NCI-H748 (cell line): ENCODE results near the gene NXN.

Experiments used
- DNase-seq: peaks from one replicate; lab custom pipeline; 2025; ENCODE audit not compliant: unreplicated experiment; lab: John Stamatoyannopoulos, UW

NXN gene

DNA sequence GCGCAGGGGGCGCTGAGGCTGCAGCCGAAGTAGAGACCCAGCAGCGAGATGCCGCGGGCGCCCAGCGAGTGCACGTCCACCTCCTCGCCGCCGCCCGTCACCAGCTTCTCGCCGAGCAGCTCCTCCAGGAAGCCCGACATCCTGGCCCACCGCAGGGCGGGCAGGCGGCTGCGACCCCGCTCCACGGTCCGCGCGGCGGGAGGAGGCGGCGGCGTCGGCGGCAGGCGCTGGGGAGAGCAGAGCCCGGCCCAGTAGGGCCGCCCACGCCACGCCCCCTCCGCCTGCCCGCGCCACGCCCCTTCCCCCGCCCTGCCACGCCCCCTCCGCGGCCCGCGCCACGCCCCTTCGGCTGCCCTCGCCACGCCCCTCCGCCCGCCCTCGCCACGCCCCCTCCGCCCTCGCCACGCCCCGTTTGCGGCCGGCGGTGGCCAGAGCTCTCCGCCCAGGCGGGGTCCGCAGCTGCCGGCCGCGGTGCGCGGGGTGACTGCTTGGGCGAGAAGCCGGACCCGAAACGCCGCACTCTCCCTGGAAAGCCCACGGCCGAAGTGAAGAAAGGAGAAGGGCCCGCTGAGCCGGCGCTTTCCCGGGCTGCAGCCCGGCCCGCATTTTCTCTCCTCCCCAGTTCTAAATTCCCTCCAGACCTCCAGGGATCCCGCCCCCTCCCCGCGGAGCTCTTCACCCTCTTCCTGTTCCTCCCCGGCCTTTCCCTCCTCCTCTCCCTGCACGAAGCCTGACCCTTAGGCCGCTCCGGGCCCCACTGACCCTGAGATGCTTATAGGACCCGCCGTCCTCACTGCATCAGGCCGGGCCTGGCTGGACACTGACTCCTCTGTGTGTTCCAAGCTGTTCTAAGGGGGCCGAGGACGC lies at the start of gene NXN:
Gene NXN (minus strand): TSS at position 238 of the 867 bp plus-strand sequence.
- peak; percentile 85 for DNase-seq

DNA sequence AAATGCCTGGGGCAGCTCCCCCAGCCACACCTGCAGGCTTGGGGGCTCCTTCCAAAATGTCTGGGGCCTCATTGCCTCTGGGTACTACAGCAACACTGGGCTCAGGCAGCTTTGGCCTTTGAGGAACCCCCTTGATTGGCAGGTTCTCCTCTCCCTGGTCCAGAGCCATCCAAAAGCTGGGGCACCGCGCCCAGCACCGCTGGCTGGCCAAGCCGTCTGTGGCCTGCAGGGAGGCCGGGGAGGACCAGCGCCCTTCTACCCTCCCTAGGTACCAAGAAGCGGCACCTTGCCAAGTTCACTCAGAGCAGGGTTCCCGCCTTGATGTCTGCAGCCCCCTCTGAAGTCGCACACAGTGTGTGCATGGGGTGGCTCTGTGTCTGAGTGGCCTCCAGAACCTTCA lies 47.5 kb upstream of the NXN start:
- DNase-seq = no peak

DNA sequence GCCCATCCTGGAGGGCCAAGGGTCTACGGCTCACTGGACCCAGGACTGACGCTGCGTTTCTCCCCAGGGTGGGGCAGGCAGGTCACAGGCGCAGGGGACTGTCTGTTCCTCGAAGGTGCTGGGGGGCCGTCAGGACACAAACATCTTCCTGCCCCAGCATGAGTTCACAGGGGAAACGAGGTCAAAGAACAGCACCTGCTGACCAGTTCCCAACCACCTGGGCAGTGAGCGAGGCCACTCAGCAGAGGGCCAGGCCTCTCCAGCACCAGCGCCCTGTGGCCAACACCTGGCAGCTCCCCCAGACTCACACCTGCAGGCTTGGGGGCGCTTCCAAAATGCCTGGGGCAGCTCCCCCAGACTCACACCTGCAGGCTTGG lies 47.0 kb upstream of the NXN start:
- no peak for DNase-seq

- DNase-seq = no peak
Measured at GRCh38 chr17:1025733-1026598, 46.4 kb upstream of the NXN start.

DNA sequence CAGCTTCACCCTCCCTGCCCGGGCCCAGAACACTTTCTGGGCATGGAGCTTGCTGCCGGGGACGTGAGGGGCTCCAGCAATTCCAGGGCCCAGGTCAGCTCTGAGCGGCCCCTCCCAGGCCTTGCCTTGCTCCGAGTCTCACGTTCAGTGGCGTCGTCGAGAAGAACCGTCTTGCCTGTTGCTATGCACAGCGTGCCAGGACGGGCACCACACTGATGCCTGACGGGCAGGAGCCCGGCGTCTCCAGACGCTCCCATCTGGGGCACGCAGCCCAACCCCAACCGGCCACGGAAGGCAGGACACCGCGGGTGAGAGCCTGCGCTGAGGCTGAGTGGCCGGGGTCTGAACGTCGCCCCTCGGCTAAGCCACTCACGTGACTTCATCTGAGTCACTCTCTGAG lies 44.5 kb upstream of the NXN start:
- no peak for DNase-seq

- no peak for DNase-seq
Measured at GRCh38 chr17:1022278-1023024, 42.9 kb upstream of the NXN start.

GRCh38 chr17:1021147-1021546 lies 41.6 kb upstream of the NXN start:
- DNase-seq = no peak

GRCh38 chr17:1019451-1019850 lies 39.9 kb upstream of the NXN start:
- no peak for DNase-seq

DNA sequence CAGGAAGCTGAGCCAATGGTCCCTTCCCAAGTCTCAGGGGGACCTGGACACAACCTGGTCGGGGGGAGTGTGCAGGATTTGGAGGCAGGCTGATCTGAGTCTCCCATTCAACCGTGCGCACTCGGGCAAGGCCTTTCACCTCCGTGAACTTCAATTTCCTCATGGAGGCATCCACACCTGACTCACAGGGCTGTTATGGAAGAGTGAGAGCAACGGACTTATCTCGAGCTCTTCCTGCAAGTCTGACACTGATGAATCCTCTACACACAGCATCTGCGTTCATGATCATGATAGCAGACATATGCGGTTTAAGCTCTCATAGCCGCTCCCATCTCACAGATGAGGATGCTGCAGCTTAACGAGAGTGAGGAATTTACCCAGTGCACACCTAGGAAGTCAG lies 39.0 kb upstream of the NXN start:
- DNase-seq = no peak

GRCh38 chr17:1013729-1014090 lies 34.1 kb upstream of the NXN start:
- DNase-seq = no peak

DNA sequence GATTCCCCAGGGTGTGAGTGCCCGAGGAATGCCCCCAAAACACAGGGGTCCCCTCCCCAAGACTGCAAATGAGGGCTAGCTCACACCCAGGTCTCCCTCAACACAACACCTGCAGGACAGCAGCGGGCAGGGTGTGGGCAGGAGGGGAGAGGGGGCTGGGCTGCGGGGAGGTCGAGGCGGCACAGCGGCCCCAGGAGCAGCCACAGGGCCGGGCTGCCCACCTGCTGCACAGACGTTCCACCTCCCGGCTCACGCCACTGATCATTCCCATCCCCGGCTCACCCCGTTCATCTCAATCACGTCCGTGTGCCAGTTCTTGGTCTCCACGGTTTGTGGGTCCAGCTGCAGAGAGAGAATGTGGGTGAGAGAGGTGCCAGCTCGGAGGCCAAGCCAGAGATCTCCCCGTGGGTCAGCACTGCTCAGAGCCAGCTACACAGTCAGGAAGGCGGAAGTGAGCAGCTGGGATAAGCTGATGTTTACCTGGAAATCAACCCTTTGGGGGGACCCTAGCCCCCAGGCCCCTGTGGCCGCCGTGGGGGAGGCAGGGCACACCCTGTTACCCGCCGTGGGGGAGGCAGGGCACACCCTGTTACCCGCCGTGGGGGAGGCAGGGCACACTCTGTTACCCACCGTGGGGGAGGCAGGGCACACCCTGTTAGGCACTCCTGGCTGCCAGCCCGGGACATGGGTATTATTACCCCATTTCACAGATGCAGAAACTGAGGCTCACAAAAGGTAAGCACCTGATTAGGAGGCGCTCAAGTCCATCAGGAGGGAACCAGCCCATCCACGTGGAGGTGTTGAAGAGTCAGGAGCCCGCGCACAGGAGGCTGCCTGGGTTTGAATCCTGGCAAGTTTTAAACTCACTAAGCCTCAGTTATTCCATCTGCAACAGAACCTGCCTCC lies 33.5 kb upstream of the NXN start:
- DNase-seq = no peak

DNA sequence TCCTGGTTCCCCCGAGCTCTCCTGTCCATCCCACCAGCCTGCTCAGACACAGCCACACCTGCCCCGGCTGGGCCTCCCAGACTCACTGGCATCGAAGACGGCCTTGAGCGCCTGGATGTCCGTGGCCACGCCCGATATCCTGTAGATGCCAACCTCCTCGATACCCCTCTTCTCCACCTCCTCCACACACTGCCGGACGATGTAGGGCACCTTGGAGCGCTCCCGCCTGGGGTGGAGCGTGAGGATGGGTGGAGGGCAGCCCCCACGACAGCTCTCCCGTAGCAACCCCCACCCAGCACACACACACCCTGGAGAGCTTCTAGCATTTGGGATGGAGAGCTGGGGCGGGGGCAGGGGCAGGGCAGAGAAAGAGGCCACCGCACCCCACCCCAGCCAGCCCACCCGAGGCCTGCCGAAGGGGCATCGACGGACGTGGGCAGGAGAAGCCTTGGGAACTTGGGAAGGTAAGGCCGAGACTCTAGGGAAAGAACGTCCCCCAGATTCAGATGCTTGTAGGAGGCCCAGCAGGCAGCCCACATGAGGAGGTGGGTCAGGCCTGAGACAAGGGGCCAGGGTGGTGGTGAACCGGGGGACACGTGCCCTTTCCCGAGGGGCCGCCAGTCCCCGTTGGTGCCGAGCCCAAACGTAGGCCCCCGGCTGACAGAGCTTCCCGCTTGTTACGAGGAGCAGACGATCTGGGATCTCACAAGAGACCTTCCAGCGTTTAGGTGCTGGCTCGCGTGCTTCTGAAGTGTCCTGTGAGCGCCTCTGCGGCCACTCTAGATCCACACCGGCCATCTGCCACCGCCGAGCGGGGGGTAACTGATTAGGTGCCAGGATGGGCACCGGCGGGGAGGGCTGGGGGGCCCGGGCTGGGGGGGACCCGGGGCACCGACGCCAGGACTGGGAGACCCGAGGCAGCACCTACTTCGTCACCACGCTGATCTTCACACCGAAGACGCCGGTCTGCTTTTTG lies 32.5 kb upstream of the NXN start:
- DNase-seq = no peak

GRCh38 chr17:1011138-1011537 lies 31.6 kb upstream of the NXN start:
- no peak for DNase-seq

- no peak for DNase-seq
Measured at GRCh38 chr17:1010586-1010985, 31.0 kb upstream of the NXN start.

DNA sequence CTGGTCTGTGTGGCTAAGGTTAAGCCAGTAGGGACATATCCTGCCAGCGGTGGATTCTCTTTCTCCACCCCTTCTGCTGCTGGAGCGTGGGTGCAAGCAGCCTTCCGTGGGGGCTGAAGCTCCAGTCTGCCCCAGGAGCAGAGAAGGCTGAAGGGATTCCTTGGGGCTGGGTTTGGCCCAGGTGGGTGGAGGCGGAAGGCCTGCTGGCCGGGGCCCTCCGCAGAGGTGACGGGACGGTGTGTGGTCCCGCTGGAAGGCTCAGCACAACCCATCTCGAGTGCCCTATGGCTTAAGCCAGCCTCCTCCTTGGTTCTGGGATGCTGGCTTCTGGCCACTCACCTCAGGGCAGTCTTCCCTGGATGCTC lies 30.5 kb upstream of the NXN start:
- DNase-seq = no peak

GRCh38 chr17:1009229-1010085 lies 29.9 kb upstream of the NXN start:
- no peak for DNase-seq

- no peak for DNase-seq
Measured at GRCh38 chr17:1008008-1008761, 28.6 kb upstream of the NXN start.
